Mesenchymal stem cell (in vitro differentiated cells and primary cell): ENCODE data around the gene AGER. TPM values are rescaled to one million over a fixed set of nuclear protein-coding genes. Genes with fewer than 3 reads are reported as not detected.

Experiments used
- DNase-seq: peaks from one replicate; pipeline ENCODE4 v3.0.0-alpha.2; 2013
- H2AFZ ChIP-seq: one replicate; pipeline ENCODE4 v1.6.1; 2013; ENCODE audit warnings: low read depth, mild to moderate bottlenecking, control low read depth, inconsistent platforms, low read length, moderate library complexity
- H2AK5ac ChIP-seq: 2 replicates; pipeline ENCODE4 v1.6.1; 2013; ENCODE audit warnings: low read length, moderate library complexity, mild to moderate bottlenecking, inconsistent platforms; ENCODE audit not compliant: severe bottlenecking
- H2BK120ac ChIP-seq: one replicate; pipeline ENCODE4 v1.6.1; 2013; ENCODE audit warnings: low read depth, mild to moderate bottlenecking, inconsistent platforms, low read length, moderate library complexity
- H2BK12ac ChIP-seq, 2 experiments: one replicate each; pipeline ENCODE4 v1.6.1; 2013; ENCODE audit warnings: inconsistent platforms in 2 of 2, low read length in 2 of 2, mild to moderate bottlenecking in 2 of 2, moderate library complexity in 2 of 2, control low read depth in 1 of 2
- H2BK15ac ChIP-seq: one replicate; pipeline ENCODE4 v1.6.1; 2013; ENCODE audit warnings: mild to moderate bottlenecking, low read depth, inconsistent platforms; ENCODE audit not compliant: poor library complexity, severe bottlenecking
- H2BK5ac ChIP-seq: 2 replicates; pipeline ENCODE4 v1.6.1; 2013; ENCODE audit warnings: low read depth, mild to moderate bottlenecking, low read length, control low read depth, inconsistent platforms; ENCODE audit not compliant: poor library complexity, severe bottlenecking
- H3K14ac ChIP-seq, 2 experiments: one replicate each; pipeline ENCODE4 v1.6.1; 2013; ENCODE audit warnings: inconsistent platforms in 2 of 2, low read length in 2 of 2, control low read depth in 1 of 2, mild to moderate bottlenecking in 1 of 2, moderate library complexity in 1 of 2
- H3K18ac ChIP-seq, 2 experiments: one replicate each; pipeline ENCODE4 v1.6.1; 2013; ENCODE audit warnings: inconsistent platforms in 2 of 2, low read length in 2 of 2, control low read depth in 1 of 2, low read depth in 1 of 2, mild to moderate bottlenecking in 1 of 2
- H3K23ac ChIP-seq, 2 experiments: one replicate each; pipeline ENCODE4 v1.6.1; 2013; ENCODE audit warnings: inconsistent platforms in 2 of 2, low read length in 2 of 2, mild to moderate bottlenecking in 2 of 2, moderate library complexity in 2 of 2, control low read depth in 1 of 2
- H3K27ac ChIP-seq: 2 replicates; pipeline ENCODE4 v1.5.1; 2013; ENCODE audit warnings: mild to moderate bottlenecking, moderate library complexity, low read length, control low read depth, inconsistent platforms; ENCODE audit not compliant: poor library complexity, severe bottlenecking
- H3K27me3 ChIP-seq, 2 experiments: 2 replicates each; pipeline versions ENCODE4 v1.6.1 to v1.7.0; 2013; ENCODE audit warnings: low read length in 2 of 2, mild to moderate bottlenecking in 2 of 2, moderate library complexity in 2 of 2, control low read depth in 1 of 2, inconsistent platforms in 1 of 2; ENCODE audit not compliant: control insufficient read depth in 1 of 2, insufficient read depth in 1 of 2
- H3K36me3 ChIP-seq, 2 experiments: 2 replicates each; pipeline versions ENCODE4 v1.6.1 to v1.7.0; 2013; ENCODE audit warnings: low read length in 2 of 2, control low read depth in 1 of 2, inconsistent platforms in 1 of 2, low read depth in 1 of 2, mild to moderate bottlenecking in 1 of 2; ENCODE audit not compliant: insufficient read depth in 2 of 2, control insufficient read depth in 1 of 2
- H3K4ac ChIP-seq, 2 experiments: one replicate each; pipeline ENCODE4 v1.6.1; 2013; ENCODE audit warnings: inconsistent platforms in 2 of 2, low read length in 2 of 2, mild to moderate bottlenecking in 2 of 2, moderate library complexity in 2 of 2, control low read depth in 1 of 2, low read depth in 1 of 2
- H3K4me1 ChIP-seq: 2 replicates; pipeline ENCODE4 v1.6.1; 2013; ENCODE audit warnings: low read depth, low read length, control low read depth; ENCODE audit not compliant: control insufficient read depth, insufficient read depth
- H3K4me2 ChIP-seq: 2 replicates; pipeline ENCODE4 v1.6.1; 2013; ENCODE audit warnings: low read length, mild to moderate bottlenecking, inconsistent platforms; ENCODE audit not compliant: poor library complexity, severe bottlenecking
- H3K4me3 ChIP-seq, 2 experiments: 2 replicates each; pipeline versions ENCODE4 v1.5.1 to v1.7.0; 2013; ENCODE audit warnings: low read length in 2 of 2, mild to moderate bottlenecking in 2 of 2, control low read depth in 1 of 2, low read depth in 1 of 2; ENCODE audit not compliant: insufficient read depth in 1 of 2
- H3K79me1 ChIP-seq: replicated peaks from 2 replicates; pipeline ENCODE4 v1.6.1; 2013; ENCODE audit warnings: mild to moderate bottlenecking, control low read depth, low read length, inconsistent platforms; ENCODE audit not compliant: poor library complexity, severe bottlenecking
- H3K9ac ChIP-seq: 2 replicates; pipeline ENCODE4 v1.7.0; 2013; ENCODE audit warnings: mild to moderate bottlenecking, low read length, moderate library complexity
- H3K9me3 ChIP-seq: 2 replicates; pipeline ENCODE4 v1.7.0; 2013; ENCODE audit warnings: mild to moderate bottlenecking, low read length; ENCODE audit not compliant: control insufficient read depth
- H4K8ac ChIP-seq: one replicate; pipeline ENCODE4 v1.6.1; 2013; ENCODE audit warnings: inconsistent platforms, mild to moderate bottlenecking, low read length, moderate library complexity
- H4K91ac ChIP-seq: one replicate; pipeline ENCODE4 v1.6.1; 2013; ENCODE audit warnings: mild to moderate bottlenecking, low read length, inconsistent platforms
- WGBS: methylation state at CpG from one replicate; pipeline ENCODE4 v1.1.7; 2013; ENCODE audit warnings: mixed read lengths; 5-methylcytosine and 5-hydroxymethylcytosine counted together
- polyA plus RNA-seq, 2 experiments: library from polyadenylated mRNA; stranded (reverse); fragments of 200-250 nt; gene quantifications; one replicate each; pipeline ENCODE4 v1.2.3, GENCODE V29; 2013

The AGER gene
- polyA plus RNA-seq (2013, experiment 1 of 2) = 6.5 TPM
- 6.1 TPM for polyA plus RNA-seq (2013, experiment 2 of 2)

DNA sequence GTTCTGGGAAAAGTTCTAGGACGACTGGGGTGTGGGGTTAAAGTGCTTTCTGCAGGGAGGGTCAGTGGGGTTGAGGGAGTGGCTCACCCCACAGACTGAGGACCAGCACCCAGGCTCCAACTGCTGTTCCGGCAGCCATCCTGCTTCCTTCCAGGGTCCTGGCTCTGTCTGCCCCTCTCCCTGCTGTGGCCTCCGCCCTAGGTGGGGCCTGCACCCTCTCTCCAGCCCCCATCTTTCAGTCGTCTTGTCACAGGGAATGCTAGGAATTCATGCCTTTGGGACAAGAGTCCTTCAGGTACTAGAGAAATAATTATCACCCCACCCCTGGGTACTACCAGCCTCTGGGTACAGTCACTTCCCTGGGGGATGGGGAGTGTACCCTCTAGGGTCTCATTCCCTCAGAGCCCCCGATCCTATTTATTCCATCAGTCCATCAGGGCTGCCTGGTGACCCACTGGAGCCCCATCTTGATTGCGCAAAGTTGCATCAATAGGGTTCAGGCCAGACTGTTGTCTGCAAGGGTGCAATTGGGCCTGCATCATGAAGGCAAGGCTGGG, at the start of gene AGER:
Gene AGER (minus strand): TSS at position 170 of the 557 bp plus-strand sequence. CDS start 31 bp downstream, at position 139.
- H3K27ac ChIP-seq = no peak within 1 kb of the TSS
- H2BK12ac ChIP-seq = no peak within 1 kb of the TSS
- no peak for DNase-seq
- H2BK5ac ChIP-seq = no peak within 1 kb of the TSS
- H3K9ac ChIP-seq = peak within 1 kb of the TSS; percentile 61
- H2AK5ac ChIP-seq = no peak within 1 kb of the TSS
- H3K14ac ChIP-seq = no peak within 1 kb of the TSS
- no peak within 1 kb of the TSS for H4K8ac ChIP-seq
- H3K27me3 ChIP-seq = no peaks in the 10 kb centered on the region
- no peak within 1 kb of the TSS for H2BK120ac ChIP-seq
- H3K9me3 ChIP-seq = no peaks in the 10 kb centered on the region
- no peak within 1 kb of the TSS for H3K23ac ChIP-seq
- no peak within 1 kb of the TSS for H4K91ac ChIP-seq
- H3K36me3 ChIP-seq = peaks cover 67 to 68% of the 10 kb centered on the region in 2 experiments
- no peak within 1 kb of the TSS for H3K18ac ChIP-seq
- no peak within 1 kb of the TSS for H2BK15ac ChIP-seq
- no peak within 1 kb of the TSS for H2AFZ ChIP-seq
- no peak within 1 kb of the TSS for H3K4me2 ChIP-seq
- H3K4me1 ChIP-seq = peaks cover 25% of the 10 kb centered on the region
- peaks cover 33% of the 10 kb centered on the region for H3K79me1 ChIP-seq
- no peak within 1 kb of the TSS for H3K4ac ChIP-seq
- no peak within 1 kb of the TSS for H3K4me3 ChIP-seq
- 96% methylated on average over 5 of the region's 6 CpGs for WGBS

DNA sequence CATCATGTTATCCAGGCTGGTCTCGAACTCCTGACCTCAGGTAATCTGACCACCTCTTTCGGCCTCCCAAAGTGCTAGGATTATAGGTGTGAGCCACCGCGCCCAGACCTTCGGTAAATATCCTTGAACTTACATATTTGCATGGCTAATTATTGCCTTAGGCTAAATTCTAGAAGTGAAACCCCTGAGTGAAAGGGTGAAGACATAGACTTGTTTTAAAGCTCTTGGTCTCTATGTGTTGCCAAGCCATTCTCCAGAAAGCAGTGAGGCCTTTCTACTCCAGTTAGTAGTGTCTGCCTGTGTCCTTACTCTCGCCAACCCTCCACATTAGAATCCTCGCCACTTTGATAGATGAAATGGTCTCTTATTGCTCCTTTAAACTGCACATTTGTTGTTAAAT, 42.4 kb upstream of the AGER start:
- H3K4me3 ChIP-seq = no peak overlapping the region
- no peaks in the 10 kb centered on the region for H3K9me3 ChIP-seq
- no peak overlapping the region for H3K4me2 ChIP-seq
- H3K27ac ChIP-seq = no peak overlapping the region
- H4K8ac ChIP-seq = no peak overlapping the region
- no peak overlapping the region for H2BK15ac ChIP-seq
- H2AK5ac ChIP-seq = no peak overlapping the region
- H3K36me3 ChIP-seq = no peaks in the 10 kb centered on the region
- peaks cover 15 to 38% of the 10 kb centered on the region in 2 experiments for H3K27me3 ChIP-seq
- no peak for DNase-seq
- H3K4me1 ChIP-seq = no peaks in the 10 kb centered on the region
- H3K4ac ChIP-seq = no peak overlapping the region
- H2BK5ac ChIP-seq = no peak overlapping the region
- H3K23ac ChIP-seq = no peak overlapping the region
- no peak overlapping the region for H3K14ac ChIP-seq
- no peak overlapping the region for H2BK120ac ChIP-seq
- H2AFZ ChIP-seq = no peak overlapping the region
- no peak overlapping the region for H3K9ac ChIP-seq
- no peak overlapping the region for H3K18ac ChIP-seq
- no peaks in the 10 kb centered on the region for H3K79me1 ChIP-seq
- no peak overlapping the region for H2BK12ac ChIP-seq
- H4K91ac ChIP-seq = no peak overlapping the region
- over 99% methylated on average over 6 of the region's 7 CpGs for WGBS

DNA sequence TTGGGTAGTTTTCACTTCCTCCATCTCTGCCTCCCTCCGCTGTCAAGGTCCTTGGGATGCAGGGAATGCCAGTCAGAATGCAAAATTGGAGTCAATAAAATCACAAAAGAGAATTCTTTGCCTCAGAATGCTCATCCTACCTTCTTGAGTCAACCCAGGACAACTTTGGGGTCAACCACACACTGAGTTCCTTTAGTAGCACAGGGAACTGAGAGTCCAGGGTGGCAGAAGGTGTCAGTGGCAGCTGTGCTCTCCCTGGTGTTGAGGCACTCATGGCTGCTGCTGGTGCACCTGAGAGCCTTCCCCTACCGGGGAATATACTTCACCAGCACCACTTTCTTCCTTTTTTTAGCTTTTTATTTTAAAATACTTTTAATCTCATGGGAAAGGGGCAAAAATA, 40.6 kb upstream of the AGER start:
- Histone ChIP-seq H3K4me2 (no peak overlapping the region), H3K79me1 (no peaks in the 10 kb centered on the region), H3K4me3 (no peak overlapping the region), H2BK120ac (no peak overlapping the region), H2BK15ac (no peak overlapping the region), H3K18ac (no peak overlapping the region), H2AK5ac (no peak overlapping the region), H3K9me3 (no peaks in the 10 kb centered on the region), H3K36me3 (no peaks in the 10 kb centered on the region), H3K27me3 (peaks cover 24 to 55% of the 10 kb centered on the region in 2 experiments), H2AFZ (no peak overlapping the region), H3K27ac (no peak overlapping the region), H3K4ac (no peak overlapping the region), H2BK5ac (no peak overlapping the region), H2BK12ac (no peak overlapping the region), H3K4me1 (no peaks in the 10 kb centered on the region), H4K8ac (no peak overlapping the region), H4K91ac (no peak overlapping the region), H3K14ac (no peak overlapping the region), H3K23ac (no peak overlapping the region), H3K9ac (no peak overlapping the region)
- WGBS = 50% methylated on average over 1 of the region's 2 CpGs
- no peak for DNase-seq

DNA sequence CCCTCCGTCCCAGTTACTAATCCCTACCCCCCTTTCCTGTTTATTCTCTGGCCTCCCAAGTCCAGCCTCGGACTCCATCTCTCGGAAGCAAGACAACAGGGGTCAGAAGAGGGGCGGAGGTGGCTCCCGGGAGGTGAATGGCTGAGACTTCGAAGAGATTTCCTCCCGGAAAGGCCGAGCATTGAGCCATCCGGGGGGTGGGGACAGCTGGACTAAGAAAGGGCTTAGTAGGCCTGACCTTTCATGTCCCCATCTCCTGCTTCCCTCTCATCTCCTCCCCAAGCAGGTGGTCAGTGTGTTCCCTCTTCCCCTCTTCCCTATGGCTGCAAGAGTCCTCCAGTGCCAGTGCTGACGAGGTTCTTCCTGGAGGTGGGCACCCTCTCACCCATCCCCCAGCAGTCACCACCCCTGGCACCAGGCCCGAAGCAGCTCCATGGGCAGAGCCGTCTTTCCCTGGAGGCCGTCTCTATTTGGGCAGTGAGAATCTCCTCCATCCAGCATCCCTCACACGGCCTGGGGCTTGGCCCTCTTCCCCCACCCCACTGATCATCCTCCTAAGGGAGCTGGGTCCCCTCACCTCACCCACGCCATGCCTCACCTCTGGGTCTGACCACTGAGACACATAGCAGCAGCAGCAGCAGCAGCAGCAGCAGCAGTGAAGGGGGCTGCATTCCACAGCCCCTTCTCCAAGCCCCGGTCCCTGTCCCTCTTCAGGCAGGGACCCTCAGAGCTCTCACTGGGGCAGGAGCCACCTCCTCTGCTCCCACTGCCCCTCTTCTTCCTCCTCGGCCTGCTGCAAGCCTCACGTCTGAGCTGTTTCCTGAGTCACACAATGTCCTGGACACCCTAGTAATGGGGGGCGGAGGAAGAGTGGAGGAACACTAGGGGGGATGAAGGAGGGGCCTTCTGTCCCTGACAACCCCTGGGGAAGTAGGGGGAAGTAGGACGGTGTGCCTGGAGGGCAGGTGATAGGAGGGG, 39.5 kb upstream of the AGER start, which contains the start of gene NOTCH4:
Gene NOTCH4 (minus strand): TSS at position 810 of the 978 bp plus-strand sequence. CDS start 139 bp downstream, at position 671.
- Histone ChIP-seq H3K79me1 (no peaks in the 10 kb centered on the region), H3K27me3 (peaks cover 35 to 67% of the 10 kb centered on the region in 2 experiments), H2BK5ac (no peak within 1 kb of the TSS), H4K8ac (no peak within 1 kb of the TSS), H2BK120ac (no peak within 1 kb of the TSS), H3K36me3 (no peaks in the 10 kb centered on the region), H2BK12ac (no peak within 1 kb of the TSS), H3K4me1 (no peaks in the 10 kb centered on the region), H2BK15ac (no peak within 1 kb of the TSS), H3K27ac (no peak within 1 kb of the TSS), H3K4ac (no peak within 1 kb of the TSS), H3K9me3 (no peaks in the 10 kb centered on the region), H3K4me2 (no peak within 1 kb of the TSS), H3K9ac (no peak within 1 kb of the TSS), H3K14ac (peak within 1 kb of the TSS in 1 of 2 experiments; percentile 28), H2AK5ac (no peak within 1 kb of the TSS), H3K4me3 (no peak within 1 kb of the TSS), H4K91ac (no peak within 1 kb of the TSS), H3K18ac (no peak within 1 kb of the TSS), H2AFZ (no peak within 1 kb of the TSS), H3K23ac (peak within 1 kb of the TSS in 1 of 2 experiments; percentile 27)
- WGBS = 69% methylated on average over 19 of the region's 20 CpGs
- no peak for DNase-seq
